ENCODE measurements around the gene DOCK2. TPM values are rescaled to one million over a fixed set of nuclear protein-coding genes. Genes with fewer than 3 reads are reported as not detected.
"Not testable (repeated sequence)": the region's sequence is repeated elsewhere in the genome, so short reads cannot be mapped to it uniquely, and the experiment has no call there.

Gene DOCK2
- total and polyA plus RNA-seq, 8 donors = 0.73 to 15.6 (median 1.7) TPM

- Histone ChIP-seq H3K4me3 (no peak overlapping the region), H3K27ac (no peak overlapping the region), H3K36me3 (no peaks in the 10 kb centered on the region), H3K4me1 (no peaks in the 10 kb centered on the region), H3K9me3 (no peaks in the 10 kb centered on the region), H3K27me3 (no peaks in the 10 kb centered on the region)
- WGBS, 2 donors = 61 to 65% methylated on average over 3 of the region's 3 CpGs
- DNase-seq (no peak), ATAC-seq (no peak), FAIRE-seq (no peak)
- intact Hi-C loops (cut with DNase I) = no loop called here
- TF ChIP-seq, protein P1, sequence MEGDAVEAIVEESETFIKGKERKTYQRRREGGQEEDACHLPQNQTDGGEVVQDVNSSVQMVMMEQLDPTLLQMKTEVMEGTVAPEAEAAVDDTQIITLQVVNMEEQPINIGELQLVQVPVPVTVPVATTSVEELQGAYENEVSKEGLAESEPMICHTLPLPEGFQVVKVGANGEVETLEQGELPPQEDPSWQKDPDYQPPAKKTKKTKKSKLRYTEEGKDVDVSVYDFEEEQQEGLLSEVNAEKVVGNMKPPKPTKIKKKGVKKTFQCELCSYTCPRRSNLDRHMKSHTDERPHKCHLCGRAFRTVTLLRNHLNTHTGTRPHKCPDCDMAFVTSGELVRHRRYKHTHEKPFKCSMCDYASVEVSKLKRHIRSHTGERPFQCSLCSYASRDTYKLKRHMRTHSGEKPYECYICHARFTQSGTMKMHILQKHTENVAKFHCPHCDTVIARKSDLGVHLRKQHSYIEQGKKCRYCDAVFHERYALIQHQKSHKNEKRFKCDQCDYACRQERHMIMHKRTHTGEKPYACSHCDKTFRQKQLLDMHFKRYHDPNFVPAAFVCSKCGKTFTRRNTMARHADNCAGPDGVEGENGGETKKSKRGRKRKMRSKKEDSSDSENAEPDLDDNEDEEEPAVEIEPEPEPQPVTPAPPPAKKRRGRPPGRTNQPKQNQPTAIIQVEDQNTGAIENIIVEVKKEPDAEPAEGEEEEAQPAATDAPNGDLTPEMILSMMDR (IDR thresholded peaks at IDR 0.05) = no peak
These were observed 27.4 kb upstream of the DOCK2 start for GRCh38 chr5:169609716-169610115.

- no peak for DNase-seq
- intact Hi-C loops (cut with DNase I) = no loop called here
- ATAC-seq = no peak
- FAIRE-seq = no peak
- H3K27me3 ChIP-seq = no peaks in the 10 kb centered on the region
- no peaks in the 10 kb centered on the region for H3K9me3 ChIP-seq
- H3K27ac ChIP-seq = no peak overlapping the region
- H3K4me1 ChIP-seq = no peaks in the 10 kb centered on the region
- H3K4me3 ChIP-seq = no peak overlapping the region
- WGBS, 2 donors = 50 to 64% methylated on average over 4 of the region's 4 CpGs
- no peaks in the 10 kb centered on the region for H3K36me3 ChIP-seq
- TF ChIP-seq, protein P1 (IDR thresholded peaks at IDR 0.05) = no peak
These were observed 26.5 kb upstream of the DOCK2 start for GRCh38 chr5:169610606-169611005.

- Histone ChIP-seq H3K4me3 (no peak overlapping the region), H3K4me1 (no peaks in the 10 kb centered on the region), H3K9me3 (no peaks in the 10 kb centered on the region), H3K27ac (no peak overlapping the region), H3K36me3 (no peaks in the 10 kb centered on the region), H3K27me3 (no peaks in the 10 kb centered on the region)
- WGBS, 2 donors = 52 to 63% methylated on average over 1 of the region's 1 CpG
- no peak for ATAC-seq
- DNase-seq = no peak
- TF ChIP-seq, protein P1 (IDR thresholded peaks at IDR 0.05) = no peak
- intact Hi-C loops (cut with DNase I) = no loop called here
- no peak for FAIRE-seq
These were observed 21.5 kb upstream of the DOCK2 start for GRCh38 chr5:169615561-169615960.

- H3K27me3 ChIP-seq; H3K4me1 ChIP-seq; intact Hi-C loops (cut with DNase I); H3K36me3 ChIP-seq; ATAC-seq; H3K4me3 ChIP-seq; FAIRE-seq; DNase-seq; H3K9me3 ChIP-seq; H3K27ac ChIP-seq: not testable (repeated sequence)
- WGBS, 2 donors = 67 to 82% methylated on average over 2 of the region's 2 CpGs
These were observed 12.8 kb upstream of the DOCK2 start for GRCh38 chr5:169624307-169624706.

DNA sequence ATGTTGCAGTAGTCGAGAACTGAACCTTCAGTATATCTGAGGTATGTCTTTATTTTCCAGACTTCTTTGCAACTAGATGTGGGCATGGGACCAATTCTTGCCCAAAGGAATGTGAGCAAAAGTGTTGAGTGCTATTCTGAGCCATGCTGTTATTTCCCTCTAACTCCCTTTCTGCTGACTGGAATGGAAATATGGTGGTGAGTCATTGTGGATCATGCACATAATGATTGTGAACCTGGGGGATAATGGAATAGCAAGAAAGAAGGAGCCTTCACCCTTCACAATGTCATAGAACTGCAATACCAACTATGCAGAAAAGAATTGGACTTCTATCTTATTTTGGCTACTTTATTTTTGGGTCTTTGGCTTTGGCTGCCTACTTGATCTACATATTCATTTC, 10.3 kb upstream of the DOCK2 start:
- 67 to 68% methylated on average over 1 of the region's 1 CpG for WGBS, 2 donors
- ATAC-seq = no peak

More for the DNA sequence above, 10.3 kb upstream of the DOCK2 start:
- intact Hi-C loops (cut with DNase I) = no loop called here
- no peaks in the 10 kb centered on the region for H3K9me3 ChIP-seq
- no peak overlapping the region for H3K4me3 ChIP-seq
- FAIRE-seq = no peak
- TF ChIP-seq, protein P1 (IDR thresholded peaks at IDR 0.05) = no peak
- no peaks in the 10 kb centered on the region for H3K36me3 ChIP-seq
- no peak overlapping the region for H3K27ac ChIP-seq
- H3K4me1 ChIP-seq = no peaks in the 10 kb centered on the region
- no peaks in the 10 kb centered on the region for H3K27me3 ChIP-seq
- no peak for DNase-seq
